ENCODE results near the gene SF3B1. TPM values are rescaled to one million over a fixed set of nuclear protein-coding genes. Genes with fewer than 3 reads are reported as not detected.

Gene SF3B1
- total and polyA plus RNA-seq, 5 donors from 2014 or later, result 136 to 662 (median 175) TPM

DNA sequence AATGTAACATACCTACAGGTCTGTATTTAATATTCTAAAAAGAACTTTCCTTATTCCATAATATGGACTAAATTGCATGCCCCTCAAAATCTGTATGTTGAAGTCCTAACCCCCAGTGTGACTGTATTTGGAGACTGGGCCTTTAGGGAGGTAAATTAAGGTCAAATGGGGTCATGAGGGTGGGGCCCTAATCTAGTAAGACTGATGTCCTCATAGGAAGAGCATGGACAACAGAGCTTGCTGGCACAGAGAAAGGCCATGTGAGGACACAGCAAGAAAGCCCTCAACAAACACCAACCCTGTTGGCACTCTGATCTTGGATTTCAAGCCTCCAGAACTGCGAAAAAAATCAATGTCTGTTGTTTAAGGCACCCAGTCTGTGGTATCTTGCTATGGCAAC, 18.6 kb downstream of the SF3B1 start:
- H3K27ac ChIP-seq (ENCODE audit: insufficient read depth, low read length, poor library complexity, severe bottlenecking), result no peak overlapping the region
- no peaks in the 10 kb centered on the region for H3K27me3 ChIP-seq (ENCODE audit: control insufficient read depth, insufficient read depth, low read length)
- Mint-ChIP-seq H3K4me1 (peaks cover 19 to 33% (median 24%) of the 10 kb centered on the region in 4 donors), H3K27ac (no peak overlapping the region), H3K4me3 (peak overlapping the region in 1 of 4 donors; percentile 7), H3K36me3 (peaks cover 42% of the 10 kb centered on the region), H3K9me3 (no peaks in the 10 kb centered on the region), H3K27me3 (no peaks in the 10 kb centered on the region)
- ATAC-seq (ENCODE audit: low read depth in 2 of 2) (no peak), DNase-seq (no peak)
- peaks cover 10% of the 10 kb centered on the region for H3K4me1 ChIP-seq (ENCODE audit: control insufficient read depth, insufficient read depth, low read length, poor library complexity, severe bottlenecking)
- H3K36me3 ChIP-seq (ENCODE audit: control insufficient read depth, insufficient read depth, low read length), result peaks cover 93% of the 10 kb centered on the region
- H3K9me3 ChIP-seq (ENCODE audit: control insufficient read depth in 2 of 2, low read length in 2 of 2), result no peaks in the 10 kb centered on the region
- no peak overlapping the region for H3K4me3 ChIP-seq (ENCODE audit: low read depth, low read length)

DNA sequence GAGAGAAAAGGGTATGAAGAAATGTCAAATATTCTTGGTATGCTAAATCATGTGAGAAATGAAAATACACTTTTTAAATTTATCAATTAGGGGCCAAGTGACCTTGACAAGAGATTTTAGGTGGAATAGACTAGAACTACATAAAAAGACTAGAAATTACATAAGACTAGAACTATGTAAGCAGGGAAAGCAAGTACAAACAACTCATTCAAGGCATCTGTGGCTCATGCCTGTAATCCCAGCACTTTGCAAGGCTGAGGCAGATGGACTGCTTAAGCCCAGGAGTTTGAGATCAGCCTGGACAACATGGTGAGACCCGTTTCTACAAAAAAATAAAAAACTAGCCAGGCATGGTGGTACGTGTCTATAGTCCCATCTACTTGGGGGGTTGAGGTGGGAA, 20.3 kb downstream of the SF3B1 start:
- H3K4me3 ChIP-seq (ENCODE audit: low read depth, low read length), result no peak overlapping the region
- Mint-ChIP-seq H3K9me3 (no peaks in the 10 kb centered on the region), H3K4me3 (no peak overlapping the region), H3K36me3 (peaks cover 35% of the 10 kb centered on the region), H3K4me1 (peaks cover 4 to 29% (median 16%) of the 10 kb centered on the region in 4 donors), H3K27me3 (no peaks in the 10 kb centered on the region), H3K27ac (peak overlapping the region in 2 of 3 donors; percentile 15 to 19)
- H3K4me1 ChIP-seq (ENCODE audit: control insufficient read depth, insufficient read depth, low read length, poor library complexity, severe bottlenecking), result no peaks in the 10 kb centered on the region
- no peaks in the 10 kb centered on the region for H3K27me3 ChIP-seq (ENCODE audit: control insufficient read depth, insufficient read depth, low read length)
- no peaks in the 10 kb centered on the region for H3K9me3 ChIP-seq (ENCODE audit: control insufficient read depth in 2 of 2, low read length in 2 of 2)
- peaks cover 93% of the 10 kb centered on the region for H3K36me3 ChIP-seq (ENCODE audit: control insufficient read depth, insufficient read depth, low read length)
- H3K27ac ChIP-seq (ENCODE audit: insufficient read depth, low read length, poor library complexity, severe bottlenecking), result no peak overlapping the region
- DNase-seq (no peak), ATAC-seq (ENCODE audit: low read depth in 2 of 2) (no peak)

DNA sequence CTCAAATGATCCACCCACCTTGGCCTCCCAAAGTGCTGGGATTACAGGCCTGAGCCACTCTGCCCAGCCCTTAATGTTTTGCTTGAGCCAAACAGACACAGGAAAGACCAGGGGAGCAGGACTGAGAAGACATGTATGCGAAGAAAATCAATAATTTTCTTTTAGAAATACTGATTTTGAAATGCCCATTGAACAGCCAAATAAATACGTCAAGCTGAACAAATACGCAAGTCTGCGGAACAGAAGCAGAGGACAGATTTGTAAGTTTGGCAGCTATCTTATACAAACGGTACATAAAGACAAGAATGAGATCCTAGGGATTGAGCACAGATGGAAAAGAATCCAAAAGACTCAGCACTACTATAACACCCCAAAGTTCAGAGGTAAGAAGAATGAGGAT, 20.8 kb downstream of the SF3B1 start:
- Histone ChIP-seq H3K9me3 (ENCODE audit: control insufficient read depth in 2 of 2, low read length in 2 of 2) (no peaks in the 10 kb centered on the region), H3K4me1 (ENCODE audit: control insufficient read depth, insufficient read depth, low read length, poor library complexity, severe bottlenecking) (no peaks in the 10 kb centered on the region), H3K36me3 (ENCODE audit: control insufficient read depth, insufficient read depth, low read length) (peaks cover 93% of the 10 kb centered on the region), H3K4me3 (ENCODE audit: low read depth, low read length) (no peak overlapping the region), H3K27ac (ENCODE audit: insufficient read depth, low read length, poor library complexity, severe bottlenecking) (no peak overlapping the region), H3K27me3 (ENCODE audit: control insufficient read depth, insufficient read depth, low read length) (no peaks in the 10 kb centered on the region)
- no peaks in the 10 kb centered on the region for H3K9me3 Mint-ChIP-seq
- H3K4me3 Mint-ChIP-seq, result no peak overlapping the region
- H3K27ac Mint-ChIP-seq, result peak overlapping the region in 1 of 3 donors; percentile 19
- H3K36me3 Mint-ChIP-seq, result peaks cover 31% of the 10 kb centered on the region
- ATAC-seq (ENCODE audit: low read depth in 2 of 2) (no peak), DNase-seq (no peak)
- H3K4me1 Mint-ChIP-seq, result peaks cover 0 to 28% (median 13%) of the 10 kb centered on the region in 4 donors
- no peaks in the 10 kb centered on the region for H3K27me3 Mint-ChIP-seq

DNA sequence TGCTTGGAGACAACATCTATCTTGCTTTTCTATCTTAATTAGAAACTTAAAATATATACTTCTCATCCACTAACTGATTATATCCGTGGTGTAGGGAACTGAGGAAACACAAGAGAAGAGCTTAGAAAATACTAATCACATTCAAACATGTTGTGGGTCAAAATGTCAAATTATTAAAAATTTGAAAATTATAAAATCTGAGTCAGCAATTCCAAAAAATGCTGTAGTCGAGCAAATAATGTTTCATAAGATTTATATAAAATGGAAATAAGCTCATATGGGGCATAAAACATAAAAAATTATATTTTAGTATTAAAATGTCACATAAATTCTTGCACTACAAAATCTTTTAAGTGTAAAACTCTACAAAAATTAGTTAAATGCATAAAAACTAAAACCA, 29.2 kb downstream of the SF3B1 start:
- Histone ChIP-seq H3K27ac (ENCODE audit: insufficient read depth, low read length, poor library complexity, severe bottlenecking) (no peak overlapping the region), H3K36me3 (ENCODE audit: control insufficient read depth, insufficient read depth, low read length) (peaks cover 99% of the 10 kb centered on the region), H3K27me3 (ENCODE audit: control insufficient read depth, insufficient read depth, low read length) (no peaks in the 10 kb centered on the region), H3K4me1 (ENCODE audit: control insufficient read depth, insufficient read depth, low read length, poor library complexity, severe bottlenecking) (no peaks in the 10 kb centered on the region), H3K4me3 (ENCODE audit: low read depth, low read length) (no peak overlapping the region), H3K9me3 (ENCODE audit: control insufficient read depth in 2 of 2, low read length in 2 of 2) (no peaks in the 10 kb centered on the region)
- ATAC-seq (ENCODE audit: low read depth in 2 of 2) (no peak), DNase-seq (no peak)
- Mint-ChIP-seq H3K4me1 (peaks cover 0 to 26% (median 6%) of the 10 kb centered on the region in 4 donors), H3K27me3 (no peaks in the 10 kb centered on the region), H3K9me3 (no peaks in the 10 kb centered on the region), H3K4me3 (no peak overlapping the region), H3K27ac (no peak overlapping the region), H3K36me3 (peaks cover 38% of the 10 kb centered on the region)

DNA sequence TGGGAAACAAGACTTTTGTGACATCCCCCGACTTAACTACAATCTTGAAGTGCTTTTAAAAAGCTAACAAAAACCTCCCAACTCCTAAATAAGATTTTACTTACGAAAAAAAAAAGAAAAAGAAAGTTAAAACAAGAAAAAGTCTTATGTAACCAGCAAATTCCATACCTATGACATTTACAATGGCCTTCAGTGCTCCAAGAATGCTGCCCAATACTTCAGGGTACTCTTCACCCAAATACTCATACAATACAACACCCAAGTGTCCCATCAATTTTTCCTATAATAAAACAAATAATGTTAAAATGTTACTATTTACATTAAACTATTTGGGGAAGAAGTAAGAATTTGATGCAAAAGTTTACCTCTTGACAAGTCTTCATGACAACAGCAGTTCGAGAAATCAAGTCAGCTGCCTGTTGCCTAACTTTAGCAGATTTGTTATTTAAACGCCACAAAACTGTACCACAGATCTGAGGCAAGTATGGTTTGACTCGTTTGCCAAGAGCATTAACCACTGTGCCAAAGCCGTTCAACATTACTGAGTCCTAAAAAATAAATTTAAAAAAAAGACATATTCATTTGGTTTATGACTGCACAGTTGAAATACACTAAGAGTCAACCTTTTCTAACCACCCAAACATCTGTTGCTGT, 34.8 kb downstream of the SF3B1 start:
- no peak overlapping the region for H3K4me3 Mint-ChIP-seq
- Histone ChIP-seq H3K9me3 (ENCODE audit: control insufficient read depth in 2 of 2, low read length in 2 of 2) (no peaks in the 10 kb centered on the region), H3K27ac (ENCODE audit: insufficient read depth, low read length, poor library complexity, severe bottlenecking) (no peak overlapping the region), H3K4me3 (ENCODE audit: low read depth, low read length) (no peak overlapping the region), H3K27me3 (ENCODE audit: control insufficient read depth, insufficient read depth, low read length) (no peaks in the 10 kb centered on the region), H3K4me1 (ENCODE audit: control insufficient read depth, insufficient read depth, low read length, poor library complexity, severe bottlenecking) (no peaks in the 10 kb centered on the region), H3K36me3 (ENCODE audit: control insufficient read depth, insufficient read depth, low read length) (peaks cover 100% of the 10 kb centered on the region)
- no peak for DNase-seq
- no peaks in the 10 kb centered on the region for H3K9me3 Mint-ChIP-seq
- no peak for ATAC-seq (ENCODE audit: low read depth in 2 of 2)
- H3K4me1 Mint-ChIP-seq, result peaks cover 0 to 23% (median 8%) of the 10 kb centered on the region in 4 donors
- H3K27ac Mint-ChIP-seq, result peak overlapping the region in 1 of 3 donors; percentile 70
- H3K36me3 Mint-ChIP-seq, result peaks cover 52% of the 10 kb centered on the region
- no peaks in the 10 kb centered on the region for H3K27me3 Mint-ChIP-seq

DNA sequence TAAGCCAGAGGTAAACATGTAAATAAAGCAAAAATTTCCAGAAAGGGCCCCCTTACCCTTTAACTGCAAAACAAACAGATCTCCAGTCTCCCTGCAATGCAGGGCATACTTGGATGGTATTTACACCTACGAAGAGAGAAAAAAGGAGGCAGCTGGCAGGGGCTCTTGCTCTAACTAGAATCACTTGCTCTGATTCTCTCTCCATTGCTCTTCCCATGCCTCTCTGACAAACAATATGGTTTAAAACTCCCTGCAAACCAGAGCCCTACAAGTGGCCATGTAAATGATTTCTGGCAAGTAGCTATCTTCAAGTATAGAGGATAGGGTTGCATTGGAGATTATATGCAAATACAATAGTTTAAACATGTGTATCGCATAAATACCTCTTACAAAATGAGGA, 35.9 kb downstream of the SF3B1 start:
- Mint-ChIP-seq H3K36me3 (peaks cover 50% of the 10 kb centered on the region), H3K4me3 (no peak overlapping the region), H3K27me3 (no peaks in the 10 kb centered on the region), H3K9me3 (no peaks in the 10 kb centered on the region), H3K4me1 (peaks cover 0 to 22% (median 8%) of the 10 kb centered on the region in 4 donors), H3K27ac (peak overlapping the region in 1 of 3 donors; percentile 67)
- H3K36me3 ChIP-seq (ENCODE audit: control insufficient read depth, insufficient read depth, low read length), result peaks cover 100% of the 10 kb centered on the region
- no peak for DNase-seq
- no peaks in the 10 kb centered on the region for H3K4me1 ChIP-seq (ENCODE audit: control insufficient read depth, insufficient read depth, low read length, poor library complexity, severe bottlenecking)
- no peak for ATAC-seq (ENCODE audit: low read depth in 2 of 2)
- no peaks in the 10 kb centered on the region for H3K27me3 ChIP-seq (ENCODE audit: control insufficient read depth, insufficient read depth, low read length)
- H3K4me3 ChIP-seq (ENCODE audit: low read depth, low read length), result no peak overlapping the region
- no peaks in the 10 kb centered on the region for H3K9me3 ChIP-seq (ENCODE audit: control insufficient read depth in 2 of 2, low read length in 2 of 2)
- no peak overlapping the region for H3K27ac ChIP-seq (ENCODE audit: insufficient read depth, low read length, poor library complexity, severe bottlenecking)

DNA sequence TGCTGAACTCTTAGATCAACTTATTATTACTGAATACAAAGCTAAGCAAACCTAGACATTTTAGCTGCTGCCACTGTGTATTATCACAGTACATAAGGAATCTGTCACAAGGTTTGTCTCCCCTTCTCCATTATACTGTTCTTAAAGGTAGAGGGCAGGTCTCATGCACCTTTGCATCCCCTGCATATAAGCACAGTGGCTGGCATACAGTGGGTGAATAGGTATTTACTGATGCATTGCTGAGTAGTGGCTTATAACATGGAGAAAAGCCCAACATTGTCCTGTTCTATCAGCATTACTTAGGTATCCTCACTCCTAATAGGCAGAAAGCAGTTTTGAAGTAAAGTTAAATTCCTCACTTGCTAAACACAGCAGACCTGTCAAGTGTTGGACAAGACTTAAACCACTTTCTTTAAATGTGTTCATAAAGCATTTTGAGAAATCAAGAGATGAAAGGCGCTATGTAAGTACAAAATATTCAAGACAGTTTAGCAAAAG, 43.6 kb downstream of the SF3B1 start:
- Mint-ChIP-seq H3K4me1 (peaks cover 0 to 25% (median 5%) of the 10 kb centered on the region in 4 donors), H3K36me3 (peaks cover 22% of the 10 kb centered on the region), H3K4me3 (no peak overlapping the region), H3K27me3 (peaks cover 3% of the 10 kb centered on the region), H3K27ac (no peak overlapping the region), H3K9me3 (no peaks in the 10 kb centered on the region)
- Histone ChIP-seq H3K4me1 (ENCODE audit: control insufficient read depth, insufficient read depth, low read length, poor library complexity, severe bottlenecking) (no peaks in the 10 kb centered on the region), H3K4me3 (ENCODE audit: low read depth, low read length) (no peak overlapping the region), H3K36me3 (ENCODE audit: control insufficient read depth, insufficient read depth, low read length) (peaks cover 54% of the 10 kb centered on the region), H3K27me3 (ENCODE audit: control insufficient read depth, insufficient read depth, low read length) (no peaks in the 10 kb centered on the region), H3K27ac (ENCODE audit: insufficient read depth, low read length, poor library complexity, severe bottlenecking) (no peak overlapping the region), H3K9me3 (ENCODE audit: control insufficient read depth in 2 of 2, low read length in 2 of 2) (no peaks in the 10 kb centered on the region)
- DNase-seq (no peak), ATAC-seq (ENCODE audit: low read depth in 2 of 2) (no peak)

Data from CD4-positive, CD25-positive, alpha-beta regulatory T cell (primary cell).